ENCODE results near the gene SRP68.

DNA sequence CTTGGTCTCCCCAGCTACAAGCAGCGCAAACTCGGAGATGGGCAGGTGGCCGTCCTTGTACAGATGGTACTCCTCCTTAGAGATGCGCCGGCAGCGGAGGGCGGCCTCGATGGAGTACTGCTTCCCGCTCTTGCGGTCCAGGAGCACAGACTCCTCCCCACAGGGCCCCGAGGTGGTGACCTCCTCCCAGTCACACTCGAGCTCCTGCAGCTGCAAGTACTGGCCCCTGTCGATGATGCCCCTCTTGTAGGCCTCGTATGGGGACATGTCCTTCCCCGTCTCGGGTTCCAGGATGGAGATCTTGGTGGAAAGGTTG lies 64.5 kb downstream of the SRP68 start:
- TF ChIP-seq CTCF (IDR thresholded peaks at IDR 0.05), result no peak
- TF ChIP-seq ATF3 (CRISPR knock-in tag; conservative IDR thresholded peaks at IDR 0.05), result no peak
- TF ChIP-seq ATF2 (CRISPR knock-in tag; IDR thresholded peaks at IDR 0.05; ENCODE audit: borderline replicate concordance, low read depth), result no peak
- TF ChIP-seq ZNF121 (CRISPR knock-in tag; IDR thresholded peaks at IDR 0.05), result no peak
- TF ChIP-seq, protein P1, sequence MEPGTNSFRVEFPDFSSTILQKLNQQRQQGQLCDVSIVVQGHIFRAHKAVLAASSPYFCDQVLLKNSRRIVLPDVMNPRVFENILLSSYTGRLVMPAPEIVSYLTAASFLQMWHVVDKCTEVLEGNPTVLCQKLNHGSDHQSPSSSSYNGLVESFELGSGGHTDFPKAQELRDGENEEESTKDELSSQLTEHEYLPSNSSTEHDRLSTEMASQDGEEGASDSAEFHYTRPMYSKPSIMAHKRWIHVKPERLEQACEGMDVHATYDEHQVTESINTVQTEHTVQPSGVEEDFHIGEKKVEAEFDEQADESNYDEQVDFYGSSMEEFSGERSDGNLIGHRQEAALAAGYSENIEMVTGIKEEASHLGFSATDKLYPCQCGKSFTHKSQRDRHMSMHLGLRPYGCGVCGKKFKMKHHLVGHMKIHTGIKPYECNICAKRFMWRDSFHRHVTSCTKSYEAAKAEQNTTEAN (CRISPR knock-in tag; IDR thresholded peaks at IDR 0.05), result no peak
- TF ChIP-seq, protein P2, sequence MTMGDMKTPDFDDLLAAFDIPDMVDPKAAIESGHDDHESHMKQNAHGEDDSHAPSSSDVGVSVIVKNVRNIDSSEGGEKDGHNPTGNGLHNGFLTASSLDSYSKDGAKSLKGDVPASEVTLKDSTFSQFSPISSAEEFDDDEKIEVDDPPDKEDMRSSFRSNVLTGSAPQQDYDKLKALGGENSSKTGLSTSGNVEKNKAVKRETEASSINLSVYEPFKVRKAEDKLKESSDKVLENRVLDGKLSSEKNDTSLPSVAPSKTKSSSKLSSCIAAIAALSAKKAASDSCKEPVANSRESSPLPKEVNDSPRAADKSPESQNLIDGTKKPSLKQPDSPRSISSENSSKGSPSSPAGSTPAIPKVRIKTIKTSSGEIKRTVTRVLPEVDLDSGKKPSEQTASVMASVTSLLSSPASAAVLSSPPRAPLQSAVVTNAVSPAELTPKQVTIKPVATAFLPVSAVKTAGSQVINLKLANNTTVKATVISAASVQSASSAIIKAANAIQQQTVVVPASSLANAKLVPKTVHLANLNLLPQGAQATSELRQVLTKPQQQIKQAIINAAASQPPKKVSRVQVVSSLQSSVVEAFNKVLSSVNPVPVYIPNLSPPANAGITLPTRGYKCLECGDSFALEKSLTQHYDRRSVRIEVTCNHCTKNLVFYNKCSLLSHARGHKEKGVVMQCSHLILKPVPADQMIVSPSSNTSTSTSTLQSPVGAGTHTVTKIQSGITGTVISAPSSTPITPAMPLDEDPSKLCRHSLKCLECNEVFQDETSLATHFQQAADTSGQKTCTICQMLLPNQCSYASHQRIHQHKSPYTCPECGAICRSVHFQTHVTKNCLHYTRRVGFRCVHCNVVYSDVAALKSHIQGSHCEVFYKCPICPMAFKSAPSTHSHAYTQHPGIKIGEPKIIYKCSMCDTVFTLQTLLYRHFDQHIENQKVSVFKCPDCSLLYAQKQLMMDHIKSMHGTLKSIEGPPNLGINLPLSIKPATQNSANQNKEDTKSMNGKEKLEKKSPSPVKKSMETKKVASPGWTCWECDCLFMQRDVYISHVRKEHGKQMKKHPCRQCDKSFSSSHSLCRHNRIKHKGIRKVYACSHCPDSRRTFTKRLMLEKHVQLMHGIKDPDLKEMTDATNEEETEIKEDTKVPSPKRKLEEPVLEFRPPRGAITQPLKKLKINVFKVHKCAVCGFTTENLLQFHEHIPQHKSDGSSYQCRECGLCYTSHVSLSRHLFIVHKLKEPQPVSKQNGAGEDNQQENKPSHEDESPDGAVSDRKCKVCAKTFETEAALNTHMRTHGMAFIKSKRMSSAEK (CRISPR knock-in tag; IDR thresholded peaks at IDR 0.05; ENCODE audit: borderline replicate concordance), result no peak
- TF ChIP-seq ETV6 (CRISPR knock-in tag; IDR thresholded peaks at IDR 0.05), result no peak
- no peak for TF ChIP-seq FOXJ3 (CRISPR knock-in tag; IDR thresholded peaks at IDR 0.05; ENCODE audit: borderline replicate concordance)
